ENCODE results near the gene SEC14L3.

- TF ChIP-seq CTCF (IDR thresholded peaks at IDR 0.05) (no peak), EZH2 (IDR thresholded peaks at IDR 0.05; ENCODE audit: borderline replicate concordance, insufficient read depth, low read depth, low read length, poor library complexity, severe bottlenecking) (no peak)
These were observed 2.3 kb upstream of the SEC14L3 start for GRCh38 chr22:30474121-30474520.
